ENCODE data around the gene KRT79.
"Not testable (repeated sequence)": the region's sequence is repeated elsewhere in the genome, so short reads cannot be mapped to it uniquely, and the experiment has no call there.

Gene KRT79

DNA sequence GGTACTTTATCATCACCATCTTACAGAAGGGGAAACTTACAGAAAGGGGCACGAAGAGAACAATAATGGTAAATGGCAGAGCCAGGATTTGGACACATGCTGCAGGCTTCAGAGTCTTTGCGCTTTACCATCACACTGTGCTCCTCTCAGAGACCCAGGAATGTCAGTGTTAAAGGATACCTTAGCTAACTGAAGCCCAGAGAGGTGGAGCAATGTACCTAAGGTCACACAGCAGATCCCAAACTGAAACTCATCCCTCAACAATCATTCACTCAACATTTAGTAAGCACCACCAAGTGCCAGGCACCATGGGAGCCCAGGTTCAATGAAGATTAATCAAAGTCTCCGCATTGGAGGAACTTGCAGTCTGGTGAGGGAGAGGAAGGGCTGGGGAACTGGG lies 22.7 kb upstream of the KRT79 start:
- no peaks in the 10 kb centered on the region for H3K27me3 ChIP-seq (ENCODE audit: insufficient read depth, insufficient read length)

DNA sequence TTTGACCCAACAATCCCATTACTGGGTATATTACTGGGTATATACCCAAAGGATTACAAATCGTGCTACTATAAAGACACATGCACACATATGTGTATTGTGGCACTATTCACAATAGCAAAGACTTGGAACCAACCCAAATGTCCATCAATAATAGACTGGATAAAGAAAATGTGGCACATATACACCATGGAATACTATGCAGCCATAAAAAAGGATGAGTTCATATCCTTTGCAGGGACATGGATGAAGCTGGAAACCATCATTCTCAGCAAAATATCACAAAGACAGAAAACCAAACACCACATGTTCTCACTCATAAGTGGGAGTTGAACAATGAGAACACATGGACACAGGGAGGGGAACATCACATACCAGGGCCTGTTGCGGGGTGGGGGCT lies 22.0 kb upstream of the KRT79 start:
- DNase-seq (ENCODE audit: low read depth, low spot score); H3K9me3 ChIP-seq (ENCODE audit: insufficient read depth, low read length); H3K36me3 ChIP-seq (ENCODE audit: insufficient read depth, insufficient read length, low read length); H3K4me3 ChIP-seq (ENCODE audit: insufficient read length, low read depth); H3K27me3 ChIP-seq (ENCODE audit: insufficient read depth, insufficient read length); H3K4me1 ChIP-seq (ENCODE audit: insufficient read depth, insufficient read length); H3K9ac ChIP-seq (ENCODE audit: insufficient read length, low read depth): not testable (repeated sequence)

More for the DNA sequence above, 22.7 kb upstream of the KRT79 start:
- H3K36me3 ChIP-seq (ENCODE audit: insufficient read depth, insufficient read length, low read length): no peaks in the 10 kb centered on the region
- no peak for DNase-seq (ENCODE audit: low read depth, low spot score)
- no peak for TF ChIP-seq ZNF274 (IDR thresholded peaks at IDR 0.05; ENCODE audit: low read depth, low read length)
- TF ChIP-seq SUZ12 (IDR thresholded peaks at IDR 0.05; ENCODE audit: extremely low read depth, insufficient read depth, insufficient read length): no peak
- TF ChIP-seq YY1 (IDR thresholded peaks at IDR 0.05; ENCODE audit: insufficient read depth, insufficient read length): no peak
- H3K9ac ChIP-seq (ENCODE audit: insufficient read length, low read depth): no peak overlapping the region
- H3K9me3 ChIP-seq (ENCODE audit: insufficient read depth, low read length): no peaks in the 10 kb centered on the region
- H3K4me1 ChIP-seq (ENCODE audit: insufficient read depth, insufficient read length): peaks cover 4% of the 10 kb centered on the region
- H3K4me3 ChIP-seq (ENCODE audit: insufficient read length, low read depth): no peak overlapping the region

DNA sequence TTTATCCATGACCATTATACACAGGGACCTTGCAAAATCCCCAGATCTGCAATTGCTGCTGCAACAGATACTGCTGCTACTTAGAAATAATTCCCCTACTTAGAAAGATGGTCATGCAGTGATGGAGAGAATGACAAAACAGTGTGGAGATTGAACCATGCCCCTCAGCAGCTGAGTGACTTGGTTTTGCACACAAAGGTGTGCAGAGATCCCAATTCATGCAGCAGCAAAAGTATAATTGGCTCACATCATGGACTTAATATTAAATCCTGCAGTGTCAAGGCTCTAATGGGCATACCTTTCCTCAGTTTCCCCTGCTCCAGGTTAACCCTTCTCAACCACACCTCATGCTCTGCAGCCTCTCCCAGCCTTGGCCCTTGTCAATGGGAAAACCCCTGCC lies 17.7 kb upstream of the KRT79 start:
- H3K27me3 ChIP-seq (ENCODE audit: insufficient read depth, insufficient read length): no peaks in the 10 kb centered on the region
- DNase-seq (ENCODE audit: low read depth, low spot score): no peak

DNA sequence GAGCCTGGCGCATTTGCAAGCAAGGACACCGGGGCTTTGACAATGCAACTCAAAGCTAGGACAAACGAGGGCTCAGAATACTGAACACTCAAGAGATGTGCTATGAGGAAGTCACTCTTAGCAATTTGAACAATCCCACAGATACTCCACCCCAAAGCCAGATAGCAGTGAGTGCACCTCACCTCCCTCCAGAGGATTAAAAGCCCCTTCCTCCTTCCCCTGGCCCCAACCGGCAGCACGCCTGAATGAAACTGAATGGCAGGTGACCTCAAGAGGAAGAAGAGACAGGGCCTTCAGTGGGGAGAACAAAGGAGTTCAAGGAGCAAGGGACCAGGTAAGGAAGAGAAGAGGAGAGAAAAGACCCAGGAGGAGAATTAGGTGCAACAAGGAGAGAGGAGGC lies 16.6 kb upstream of the KRT79 start:
- DNase-seq (ENCODE audit: low read depth, low spot score): no peak
- H3K36me3 ChIP-seq (ENCODE audit: insufficient read depth, insufficient read length, low read length): no peaks in the 10 kb centered on the region
- no peaks in the 10 kb centered on the region for H3K9me3 ChIP-seq (ENCODE audit: insufficient read depth, low read length)
- H3K4me3 ChIP-seq (ENCODE audit: insufficient read length, low read depth): no peak overlapping the region
- TF ChIP-seq ZNF274 (IDR thresholded peaks at IDR 0.05; ENCODE audit: low read depth, low read length) (no peak), SUZ12 (IDR thresholded peaks at IDR 0.05; ENCODE audit: extremely low read depth, insufficient read depth, insufficient read length) (no peak), YY1 (IDR thresholded peaks at IDR 0.05; ENCODE audit: insufficient read depth, insufficient read length) (no peak)
- no peaks in the 10 kb centered on the region for H3K4me1 ChIP-seq (ENCODE audit: insufficient read depth, insufficient read length)
- no peaks in the 10 kb centered on the region for H3K27me3 ChIP-seq (ENCODE audit: insufficient read depth, insufficient read length)
- no peak overlapping the region for H3K9ac ChIP-seq (ENCODE audit: insufficient read length, low read depth)

More for the DNA sequence above, 17.7 kb upstream of the KRT79 start:
- Histone ChIP-seq H3K9ac (ENCODE audit: insufficient read length, low read depth) (no peak overlapping the region), H3K9me3 (ENCODE audit: insufficient read depth, low read length) (no peaks in the 10 kb centered on the region), H3K4me3 (ENCODE audit: insufficient read length, low read depth) (no peak overlapping the region), H3K36me3 (ENCODE audit: insufficient read depth, insufficient read length, low read length) (no peaks in the 10 kb centered on the region), H3K4me1 (ENCODE audit: insufficient read depth, insufficient read length) (no peaks in the 10 kb centered on the region)
- TF ChIP-seq SUZ12 (IDR thresholded peaks at IDR 0.05; ENCODE audit: extremely low read depth, insufficient read depth, insufficient read length) (no peak), YY1 (IDR thresholded peaks at IDR 0.05; ENCODE audit: insufficient read depth, insufficient read length) (no peak), ZNF274 (IDR thresholded peaks at IDR 0.05; ENCODE audit: low read depth, low read length) (no peak)

DNA sequence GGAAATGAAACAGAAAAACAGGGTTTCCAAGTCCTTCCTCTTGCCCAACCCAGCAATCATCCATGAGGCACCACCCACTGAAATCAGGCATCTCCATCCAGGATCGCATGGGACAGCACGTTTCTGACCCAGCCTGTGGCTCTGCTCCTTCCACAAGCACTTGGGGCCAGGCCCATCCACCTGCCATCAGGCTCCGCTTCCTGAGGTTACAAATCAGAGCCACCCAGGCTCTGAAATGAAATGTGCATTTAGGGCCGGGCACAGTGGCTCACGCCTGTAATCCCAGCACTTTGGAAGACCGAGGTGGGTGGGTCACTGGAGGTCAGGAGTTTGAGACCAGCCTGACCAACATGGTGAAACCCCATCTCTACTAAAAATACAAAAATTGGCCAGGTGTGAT lies 15.4 kb upstream of the KRT79 start:
- no peak overlapping the region for H3K4me3 ChIP-seq (ENCODE audit: insufficient read length, low read depth)
- H3K36me3 ChIP-seq (ENCODE audit: insufficient read depth, insufficient read length, low read length): no peaks in the 10 kb centered on the region
- H3K9me3 ChIP-seq (ENCODE audit: insufficient read depth, low read length): no peaks in the 10 kb centered on the region
- no peak for DNase-seq (ENCODE audit: low read depth, low spot score)
- no peak overlapping the region for H3K9ac ChIP-seq (ENCODE audit: insufficient read length, low read depth)
- no peaks in the 10 kb centered on the region for H3K27me3 ChIP-seq (ENCODE audit: insufficient read depth, insufficient read length)
- no peaks in the 10 kb centered on the region for H3K4me1 ChIP-seq (ENCODE audit: insufficient read depth, insufficient read length)
- TF ChIP-seq SUZ12 (IDR thresholded peaks at IDR 0.05; ENCODE audit: extremely low read depth, insufficient read depth, insufficient read length): no peak
- TF ChIP-seq ZNF274 (IDR thresholded peaks at IDR 0.05; ENCODE audit: low read depth, low read length): no peak
- no peak for TF ChIP-seq YY1 (IDR thresholded peaks at IDR 0.05; ENCODE audit: insufficient read depth, insufficient read length)

DNA sequence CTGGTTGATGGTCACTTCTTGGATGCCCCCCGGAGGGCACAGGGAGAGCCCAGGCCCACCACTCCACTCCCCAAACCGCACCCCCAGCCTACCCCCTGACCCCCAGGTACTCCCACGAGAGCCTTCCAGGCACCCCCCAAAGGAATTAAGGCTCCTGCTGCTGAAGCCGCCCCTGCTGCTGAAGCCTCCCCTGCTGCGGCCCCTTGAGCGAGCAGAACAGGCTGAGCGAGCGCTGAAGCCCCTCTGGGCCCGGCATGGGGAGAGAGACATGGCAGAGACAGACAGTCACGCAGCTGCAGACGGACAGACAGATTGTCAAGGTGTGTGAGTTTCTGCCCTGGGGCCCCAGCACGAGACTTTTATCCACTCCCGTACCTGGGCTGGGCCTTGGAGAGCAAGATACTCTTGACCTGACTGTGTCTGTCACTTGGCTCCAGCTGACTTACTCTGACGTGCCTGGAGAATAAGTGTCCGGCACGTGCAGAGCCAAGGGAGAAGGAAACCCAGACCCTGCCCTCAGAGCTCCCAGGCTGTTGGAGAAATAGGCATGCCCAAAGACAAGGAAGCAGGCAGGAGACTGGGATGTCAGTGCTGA lies 14.6 kb upstream of the KRT79 start, which contains the start of gene KRT78:
Gene KRT78 (minus strand): TSS at position 334 of the 595 bp plus-strand sequence. CDS start 64 bp downstream, at position 270.
- no peaks in the 10 kb centered on the region for H3K9me3 ChIP-seq (ENCODE audit: insufficient read depth, low read length)
- TF ChIP-seq SUZ12 (IDR thresholded peaks at IDR 0.05; ENCODE audit: extremely low read depth, insufficient read depth, insufficient read length) (no peak), YY1 (IDR thresholded peaks at IDR 0.05; ENCODE audit: insufficient read depth, insufficient read length) (no peak), ZNF274 (IDR thresholded peaks at IDR 0.05; ENCODE audit: low read depth, low read length) (no peak)
- no peaks in the 10 kb centered on the region for H3K27me3 ChIP-seq (ENCODE audit: insufficient read depth, insufficient read length)
- H3K36me3 ChIP-seq (ENCODE audit: insufficient read depth, insufficient read length, low read length): no peaks in the 10 kb centered on the region
- H3K9ac ChIP-seq (ENCODE audit: insufficient read length, low read depth): no peak within 1 kb of the TSS
- no peak for DNase-seq (ENCODE audit: low read depth, low spot score)
- no peak within 1 kb of the TSS for H3K4me3 ChIP-seq (ENCODE audit: insufficient read length, low read depth)
- no peaks in the 10 kb centered on the region for H3K4me1 ChIP-seq (ENCODE audit: insufficient read depth, insufficient read length)

DNA sequence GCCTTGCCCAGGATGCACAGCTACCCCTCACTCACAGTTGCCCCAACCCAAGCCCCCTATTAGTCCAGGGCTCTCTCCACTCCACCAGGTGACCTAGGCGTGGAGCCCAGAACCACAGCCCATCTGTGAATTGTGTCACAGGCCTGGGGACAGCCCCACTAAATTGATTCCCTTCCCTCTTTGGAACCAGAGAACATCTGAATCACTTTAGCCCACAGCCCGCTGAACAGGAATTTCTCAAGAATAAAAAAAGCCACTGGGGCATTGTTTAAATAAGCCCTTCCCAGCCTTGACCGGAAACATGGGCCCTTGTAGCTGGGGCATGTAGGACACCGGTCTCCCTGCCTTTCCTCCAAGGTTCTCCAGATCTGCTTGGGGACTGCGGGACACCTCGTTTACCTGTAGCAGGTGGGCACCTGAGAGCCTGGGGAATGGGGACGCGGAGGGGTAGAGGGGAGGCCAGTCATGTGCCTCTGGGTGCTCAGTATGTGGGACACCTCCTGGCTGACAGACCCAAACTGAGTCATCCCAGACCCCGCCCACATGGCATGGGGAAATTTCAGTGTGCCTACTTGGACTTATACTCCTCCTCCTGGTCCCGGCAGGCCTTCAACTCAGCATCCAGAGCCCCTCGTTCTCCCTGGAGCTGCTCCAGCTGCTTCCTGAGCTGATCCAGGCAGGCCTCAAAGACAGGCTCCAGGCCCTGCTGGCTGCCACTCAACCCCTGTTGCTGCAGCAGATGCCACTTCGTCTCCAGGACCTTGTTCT lies 13.4 kb upstream of the KRT79 start:
- Histone ChIP-seq H3K9ac (ENCODE audit: insufficient read length, low read depth) (no peak overlapping the region), H3K27me3 (ENCODE audit: insufficient read depth, insufficient read length) (no peaks in the 10 kb centered on the region), H3K9me3 (ENCODE audit: insufficient read depth, low read length) (no peaks in the 10 kb centered on the region), H3K4me3 (ENCODE audit: insufficient read length, low read depth) (no peak overlapping the region), H3K36me3 (ENCODE audit: insufficient read depth, insufficient read length, low read length) (no peaks in the 10 kb centered on the region), H3K4me1 (ENCODE audit: insufficient read depth, insufficient read length) (no peaks in the 10 kb centered on the region)
- no peak for DNase-seq (ENCODE audit: low read depth, low spot score)
- no peak for TF ChIP-seq ZNF274 (IDR thresholded peaks at IDR 0.05; ENCODE audit: low read depth, low read length)
- TF ChIP-seq SUZ12 (IDR thresholded peaks at IDR 0.05; ENCODE audit: extremely low read depth, insufficient read depth, insufficient read length): no peak
- TF ChIP-seq YY1 (IDR thresholded peaks at IDR 0.05; ENCODE audit: insufficient read depth, insufficient read length): no peak
